Nephron progenitor cell (in vitro differentiated cells): ENCODE results near the gene LRRC4C.

Source experiments
- DNase-seq: peaks from one replicate; pipeline ENCODE4 v3.0.0; 2021
- H3K27ac Mint-ChIP-seq: 2 replicates; pipeline ENCODE4 v1.8.0; 2021; ENCODE audit warnings: mild to moderate bottlenecking, moderate library complexity, mixed read lengths
- H3K27me3 Mint-ChIP-seq: 2 replicates; pipeline ENCODE4 v1.8.0; 2021; ENCODE audit warnings: mild to moderate bottlenecking, low read depth, mixed read lengths; ENCODE audit not compliant: poor library complexity
- H3K36me3 Mint-ChIP-seq: 2 replicates; pipeline ENCODE4 v1.8.0; 2021; ENCODE audit warnings: low read depth, mixed read lengths
- H3K4me1 Mint-ChIP-seq: 2 replicates; pipeline ENCODE4 v1.8.0; 2021; ENCODE audit warnings: mixed read lengths
- H3K4me3 Mint-ChIP-seq: 2 replicates; pipeline ENCODE4 v1.8.0; 2021; ENCODE audit warnings: mild to moderate bottlenecking, moderate library complexity, mixed read lengths
- H3K9me3 Mint-ChIP-seq: 2 replicates; pipeline ENCODE4 v1.8.0; 2021; ENCODE audit warnings: mild to moderate bottlenecking, moderate library complexity, mixed read lengths
- TF ChIP-seq, protein P1 (sequence below): fragments of 200-600 bp; sonication (generic); IDR thresholded peaks from 2 replicates; pipeline ENCODE4 v1.5.0; 2021; ENCODE audit warnings: antibody characterized with exemption

The LRRC4C gene

GRCh38 chr11:40763046-40763445 is 696.4 kb downstream of the LRRC4C start:
- Mint-ChIP-seq H3K4me3 (no peak overlapping the region), H3K36me3 (no peaks in the 10 kb centered on the region), H3K27me3 (peaks cover 4% of the 10 kb centered on the region), H3K27ac (no peak overlapping the region), H3K9me3 (no peaks in the 10 kb centered on the region), H3K4me1 (no peaks in the 10 kb centered on the region)
- no peak for DNase-seq
- TF ChIP-seq, protein P1, sequence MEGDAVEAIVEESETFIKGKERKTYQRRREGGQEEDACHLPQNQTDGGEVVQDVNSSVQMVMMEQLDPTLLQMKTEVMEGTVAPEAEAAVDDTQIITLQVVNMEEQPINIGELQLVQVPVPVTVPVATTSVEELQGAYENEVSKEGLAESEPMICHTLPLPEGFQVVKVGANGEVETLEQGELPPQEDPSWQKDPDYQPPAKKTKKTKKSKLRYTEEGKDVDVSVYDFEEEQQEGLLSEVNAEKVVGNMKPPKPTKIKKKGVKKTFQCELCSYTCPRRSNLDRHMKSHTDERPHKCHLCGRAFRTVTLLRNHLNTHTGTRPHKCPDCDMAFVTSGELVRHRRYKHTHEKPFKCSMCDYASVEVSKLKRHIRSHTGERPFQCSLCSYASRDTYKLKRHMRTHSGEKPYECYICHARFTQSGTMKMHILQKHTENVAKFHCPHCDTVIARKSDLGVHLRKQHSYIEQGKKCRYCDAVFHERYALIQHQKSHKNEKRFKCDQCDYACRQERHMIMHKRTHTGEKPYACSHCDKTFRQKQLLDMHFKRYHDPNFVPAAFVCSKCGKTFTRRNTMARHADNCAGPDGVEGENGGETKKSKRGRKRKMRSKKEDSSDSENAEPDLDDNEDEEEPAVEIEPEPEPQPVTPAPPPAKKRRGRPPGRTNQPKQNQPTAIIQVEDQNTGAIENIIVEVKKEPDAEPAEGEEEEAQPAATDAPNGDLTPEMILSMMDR = no peak

GRCh38 chr11:40759341-40759740 is 700.1 kb downstream of the LRRC4C start:
- TF ChIP-seq, protein P1 = no peak
- DNase-seq = no peak
- no peak overlapping the region for H3K27ac Mint-ChIP-seq

DNA sequence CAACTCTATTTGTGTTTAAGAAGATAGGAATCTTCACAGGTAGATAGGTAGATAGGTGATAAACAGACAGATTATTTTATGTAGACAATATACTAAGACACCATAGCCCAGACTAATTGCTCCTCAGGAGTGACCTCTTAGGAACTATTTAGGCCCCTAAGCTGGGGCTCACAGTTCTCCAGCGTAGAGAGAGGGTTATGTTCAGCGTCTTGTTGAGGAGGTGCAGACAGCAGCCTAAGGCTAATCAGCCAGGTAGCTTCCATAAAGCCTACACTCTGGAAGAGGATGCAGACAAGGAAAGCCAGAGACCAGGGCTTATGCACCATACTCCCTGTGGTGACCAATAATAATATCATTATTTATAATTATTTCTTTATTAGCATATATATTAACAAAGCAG is 705.2 kb downstream of the LRRC4C start:
- no peak overlapping the region for H3K27ac Mint-ChIP-seq
- no peak for DNase-seq
- TF ChIP-seq, protein P1 = no peak
- no peaks in the 10 kb centered on the region for H3K36me3 Mint-ChIP-seq
- no peaks in the 10 kb centered on the region for H3K27me3 Mint-ChIP-seq
- H3K4me1 Mint-ChIP-seq = no peaks in the 10 kb centered on the region
- H3K4me3 Mint-ChIP-seq = no peak overlapping the region
- H3K9me3 Mint-ChIP-seq = peaks cover 4% of the 10 kb centered on the region

More at GRCh38 chr11:40759341-40759740, 700.1 kb downstream of the LRRC4C start:
- no peaks in the 10 kb centered on the region for H3K4me1 Mint-ChIP-seq
- H3K4me3 Mint-ChIP-seq = no peak overlapping the region
- no peaks in the 10 kb centered on the region for H3K36me3 Mint-ChIP-seq
- no peaks in the 10 kb centered on the region for H3K9me3 Mint-ChIP-seq
- H3K27me3 Mint-ChIP-seq = no peaks in the 10 kb centered on the region

DNA sequence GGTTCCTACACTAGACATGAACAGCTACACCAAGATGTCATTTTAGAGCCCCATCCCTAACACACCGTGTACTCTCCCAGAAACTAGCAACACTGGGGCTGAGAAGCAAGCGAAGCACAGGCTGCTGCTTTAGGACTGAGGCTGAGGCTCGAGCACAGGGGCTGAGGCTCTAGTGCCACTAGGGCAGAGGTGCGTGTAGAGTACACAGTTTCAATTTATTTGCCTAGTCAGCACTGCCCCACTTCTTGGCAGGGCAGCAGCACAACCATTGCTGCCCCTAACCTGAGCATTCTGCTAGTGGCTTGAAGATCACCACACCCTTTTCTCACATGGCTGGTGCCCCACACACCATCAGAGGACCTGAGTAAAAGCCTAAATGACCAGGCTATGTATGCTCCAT is 713.2 kb downstream of the LRRC4C start:
- Mint-ChIP-seq H3K4me3 (no peak overlapping the region), H3K9me3 (peaks cover 11% of the 10 kb centered on the region), H3K27me3 (no peaks in the 10 kb centered on the region), H3K27ac (no peak overlapping the region), H3K36me3 (no peaks in the 10 kb centered on the region), H3K4me1 (no peaks in the 10 kb centered on the region)
- TF ChIP-seq, protein P1 = no peak
- no peak for DNase-seq

DNA sequence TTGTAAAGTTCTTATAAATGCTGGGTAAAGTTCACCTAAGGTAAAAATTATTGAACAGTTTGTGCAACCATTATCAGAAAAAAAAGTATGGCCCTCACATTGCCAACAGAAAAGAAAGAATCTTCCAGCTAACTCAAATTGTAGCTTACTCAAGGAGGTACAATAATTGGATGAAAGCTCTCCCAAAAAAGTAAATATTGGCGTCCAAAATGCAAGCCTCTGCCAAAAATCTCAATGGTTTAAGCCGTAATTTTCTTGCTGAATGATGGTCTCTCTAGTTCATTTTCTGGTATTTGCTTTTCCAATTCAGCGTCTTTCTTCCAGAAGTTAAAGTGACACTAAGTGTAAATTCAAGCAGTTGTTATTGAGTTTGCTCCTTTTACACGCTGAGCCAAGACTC is 727.3 kb downstream of the LRRC4C start:
- Mint-ChIP-seq H3K27me3 (no peaks in the 10 kb centered on the region), H3K9me3 (peaks cover 30% of the 10 kb centered on the region), H3K4me1 (no peaks in the 10 kb centered on the region), H3K4me3 (no peak overlapping the region), H3K36me3 (no peaks in the 10 kb centered on the region), H3K27ac (no peak overlapping the region)
- DNase-seq = no peak
- TF ChIP-seq, protein P1 = no peak

- Mint-ChIP-seq H3K4me3 (no peak overlapping the region), H3K27me3 (no peaks in the 10 kb centered on the region), H3K9me3 (peaks cover 12% of the 10 kb centered on the region), H3K36me3 (no peaks in the 10 kb centered on the region), H3K27ac (no peak overlapping the region), H3K4me1 (no peaks in the 10 kb centered on the region)
- DNase-seq = peak; percentile 38
- TF ChIP-seq, protein P1 = peak; percentile 67
Measured at GRCh38 chr11:40722179-40722795, 737.2 kb downstream of the LRRC4C start.
